ENCODE results near the gene UNKL.

GRCh38 chr16:1340730-1341494 is 73.6 kb downstream of the UNKL start:
- TF ChIP-seq CTCF (IDR thresholded peaks at IDR 0.05) (no peak), EZH2 (IDR thresholded peaks at IDR 0.05; ENCODE audit: borderline replicate concordance, insufficient read depth, low read depth, low read length, poor library complexity, severe bottlenecking) (no peak)

Data from B cell (primary cell).